GM19467 (cell line): ENCODE measurements around the gene ZNF492.
"Not testable (repeated sequence)": the region's sequence is repeated elsewhere in the genome, so short reads cannot be mapped to it uniquely, and the experiment has no call there.

Experiments
- ATAC-seq: cut with Tn5 transposase; IDR thresholded peaks from one replicate; pipeline ENCODE4 v1.9.1; 2021; ENCODE audit warnings: mild to moderate bottlenecking, moderate library complexity; ENCODE audit not compliant: unreplicated experiment

ZNF492 gene

GRCh38 chr19:22633706-22634449 is at the start of gene ZNF492:
Gene ZNF492 (plus strand): TSS chr19:22634324. CDS start chr19:22653400, 19,076 bp downstream.
- not testable (repeated sequence) for ATAC-seq

- ATAC-seq: no peak
Observed at GRCh38 chr19:22595422-22595821, 38.7 kb upstream of the ZNF492 start.

DNA sequence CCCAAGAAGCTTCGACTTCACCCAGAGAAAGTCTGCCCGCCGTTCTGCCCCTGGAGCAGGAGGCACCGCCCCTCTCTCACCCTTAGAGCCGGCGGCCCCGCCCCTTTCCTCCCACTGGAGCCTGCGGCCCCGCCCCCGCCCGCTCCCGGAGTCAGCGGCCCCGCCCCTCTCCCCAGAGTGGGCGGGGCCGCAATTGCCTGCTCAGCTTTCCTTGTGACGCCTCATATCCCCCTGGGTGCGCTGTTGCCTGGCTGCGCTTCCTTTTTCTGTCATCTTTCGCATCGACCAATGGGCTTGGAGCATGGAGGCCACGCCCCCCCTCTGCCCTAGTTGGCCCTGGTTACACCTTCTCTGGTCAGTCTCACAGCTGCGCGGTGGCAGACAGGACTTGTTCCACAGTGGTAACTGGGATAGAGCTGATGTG is 38.2 kb upstream of the ZNF492 start:
- no peak for ATAC-seq

DNA sequence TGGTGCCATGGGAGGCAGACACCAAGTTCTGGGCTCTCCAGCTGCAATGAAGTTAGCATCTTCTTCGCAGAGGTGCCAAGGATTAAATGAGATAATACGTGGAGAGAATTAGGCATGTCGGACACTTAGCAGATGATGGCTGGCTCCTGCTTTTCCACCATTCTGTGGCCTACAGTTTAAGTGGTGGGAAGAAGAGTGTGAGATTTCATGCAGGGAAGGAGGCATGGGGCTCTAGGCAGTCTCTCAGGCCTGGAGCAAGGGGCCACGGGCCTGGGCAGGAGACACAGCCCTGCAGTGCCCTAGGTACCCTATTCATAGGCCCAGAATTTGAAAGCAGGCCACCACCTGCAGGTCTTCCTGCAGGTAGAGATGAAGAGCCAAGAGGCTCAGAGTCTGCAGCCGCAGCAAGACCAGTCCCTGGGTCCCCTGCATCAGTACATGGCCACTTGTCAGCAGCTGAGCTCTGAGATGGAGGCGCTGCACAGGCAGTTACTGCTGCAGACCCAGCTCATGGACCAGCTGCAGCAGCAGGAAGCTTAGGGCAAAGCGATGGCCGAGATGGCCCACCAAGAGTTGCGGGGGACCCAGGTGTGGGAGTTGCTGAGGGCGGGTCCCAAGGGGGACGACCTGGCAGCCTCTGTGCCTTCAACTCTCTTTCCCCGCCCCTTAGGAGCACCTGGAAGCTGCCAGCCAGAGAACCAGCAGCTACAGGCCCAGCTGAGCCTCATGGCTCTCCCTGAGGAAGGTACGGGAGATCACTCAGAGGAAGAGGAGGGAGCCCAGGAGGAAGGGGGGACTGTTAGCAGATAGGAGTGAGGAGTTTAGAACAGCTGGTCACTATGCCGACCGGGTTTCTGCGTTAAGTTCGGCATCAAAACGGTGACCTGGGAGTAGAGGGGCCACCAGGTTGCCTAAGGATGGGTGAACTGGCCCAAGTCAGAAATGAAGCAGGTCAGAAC is 33.2 kb upstream of the ZNF492 start:
- ATAC-seq: no peak

DNA sequence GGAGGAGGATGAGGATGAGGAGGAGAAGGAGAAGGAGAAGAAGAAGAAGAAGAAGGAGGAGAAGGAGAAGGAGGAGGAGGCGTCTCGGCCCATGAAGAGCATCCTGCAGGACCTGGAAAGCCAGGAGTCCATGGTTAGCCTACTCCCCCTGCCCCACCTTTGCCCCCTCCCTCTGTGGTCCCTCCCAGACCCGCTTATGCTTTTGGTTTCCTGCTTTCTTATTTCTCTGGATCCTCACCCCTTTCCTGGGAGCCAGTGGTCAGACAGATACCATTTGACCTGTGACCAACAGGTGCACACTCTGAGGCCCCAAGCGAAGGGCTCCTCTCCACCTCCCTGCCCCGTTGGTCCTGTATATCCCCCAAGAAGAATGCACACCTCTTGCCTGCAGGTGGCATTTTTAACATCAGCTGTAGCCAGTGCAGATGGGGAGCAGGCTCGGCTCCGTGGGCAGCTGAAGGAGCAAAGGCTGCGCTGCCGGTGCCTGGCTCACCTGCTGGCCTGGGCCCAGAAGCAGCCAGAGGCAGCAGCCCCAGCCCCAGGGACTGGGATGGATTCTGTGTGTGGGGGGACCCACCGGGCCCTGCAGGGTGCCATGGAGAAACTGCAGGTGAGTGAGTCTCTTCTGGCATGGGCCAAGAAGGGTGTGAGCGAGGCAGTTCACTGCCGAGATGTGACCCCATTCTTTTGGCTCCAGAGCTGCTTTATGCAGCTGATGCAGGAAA is 32.1 kb upstream of the ZNF492 start:
- ATAC-seq: no peak

DNA sequence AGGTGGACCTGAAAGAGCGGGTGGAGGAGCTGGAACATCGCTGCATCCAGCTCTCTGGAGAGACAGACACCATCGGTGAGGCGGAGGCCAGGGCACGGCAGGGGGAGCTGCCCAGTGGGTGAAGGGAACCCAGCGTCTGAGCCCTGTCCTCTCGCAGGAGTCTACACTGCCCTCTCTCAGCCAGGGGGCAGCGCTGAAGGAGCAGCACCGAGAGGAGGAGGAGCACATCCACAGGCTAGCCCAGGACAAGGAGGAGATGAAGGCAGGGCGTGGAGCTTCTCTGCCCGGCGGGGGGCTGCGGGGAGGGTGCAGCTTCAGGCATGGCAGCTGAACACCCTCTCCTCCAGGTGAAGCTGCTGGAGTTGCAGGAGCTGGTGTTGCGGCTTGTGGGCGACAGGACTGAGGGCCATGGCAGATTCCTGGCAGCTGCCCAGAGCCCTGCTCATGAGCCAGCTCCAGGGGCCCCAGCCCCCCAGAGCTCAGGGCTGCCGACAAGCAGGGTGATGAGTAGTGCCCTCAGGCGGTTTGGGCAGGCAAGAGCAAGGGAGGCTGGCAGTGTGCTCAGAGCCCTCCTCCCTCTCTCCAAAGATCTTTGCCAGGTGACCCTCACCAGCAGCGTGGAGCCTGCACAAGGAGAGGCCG is 31.4 kb upstream of the ZNF492 start:
- no peak for ATAC-seq

DNA sequence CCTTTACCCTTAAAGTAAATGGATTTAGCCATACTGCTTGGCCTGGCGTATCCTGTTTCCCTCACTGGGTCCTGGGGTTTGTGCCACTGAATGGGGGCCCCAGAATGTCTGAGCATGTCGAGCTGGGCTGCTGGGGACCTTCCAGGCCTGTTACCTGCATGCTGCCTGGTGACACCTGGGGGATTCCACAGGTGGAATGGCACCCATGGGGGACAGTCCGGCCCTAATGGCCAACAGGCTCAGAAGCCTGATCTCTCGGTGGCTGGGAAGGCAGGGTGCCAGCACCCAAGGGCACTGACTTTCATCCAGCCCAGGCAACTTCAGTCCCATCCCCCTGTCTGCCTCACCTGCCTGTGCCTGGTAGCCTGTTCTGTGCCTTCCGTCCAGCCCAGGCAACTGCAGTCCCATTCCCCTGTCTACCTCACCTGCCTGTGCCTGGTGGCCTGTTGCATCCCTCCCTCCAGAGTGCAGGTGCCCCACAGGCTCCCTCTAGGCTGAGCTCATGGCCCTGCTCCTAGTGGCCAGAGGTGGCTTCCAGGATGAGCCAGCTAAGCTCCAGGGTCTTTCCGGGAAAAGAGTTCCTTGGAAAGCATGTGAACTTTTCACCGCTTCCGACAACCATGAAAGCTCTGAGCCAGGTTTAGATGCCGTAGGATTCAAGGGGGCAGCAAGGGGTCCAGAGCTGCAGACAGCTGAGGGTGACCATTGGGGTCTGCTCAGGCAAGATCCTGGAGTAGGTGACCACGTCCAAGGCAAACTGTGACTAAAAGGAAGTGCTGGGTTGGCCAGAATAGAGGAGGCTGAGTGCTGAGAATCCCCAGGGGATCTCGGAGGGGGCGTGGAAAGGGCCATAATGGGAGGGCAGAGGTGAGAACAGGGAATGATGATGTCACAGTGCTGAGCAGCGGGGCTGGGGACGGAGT is 30.3 kb upstream of the ZNF492 start:
- no peak for ATAC-seq

DNA sequence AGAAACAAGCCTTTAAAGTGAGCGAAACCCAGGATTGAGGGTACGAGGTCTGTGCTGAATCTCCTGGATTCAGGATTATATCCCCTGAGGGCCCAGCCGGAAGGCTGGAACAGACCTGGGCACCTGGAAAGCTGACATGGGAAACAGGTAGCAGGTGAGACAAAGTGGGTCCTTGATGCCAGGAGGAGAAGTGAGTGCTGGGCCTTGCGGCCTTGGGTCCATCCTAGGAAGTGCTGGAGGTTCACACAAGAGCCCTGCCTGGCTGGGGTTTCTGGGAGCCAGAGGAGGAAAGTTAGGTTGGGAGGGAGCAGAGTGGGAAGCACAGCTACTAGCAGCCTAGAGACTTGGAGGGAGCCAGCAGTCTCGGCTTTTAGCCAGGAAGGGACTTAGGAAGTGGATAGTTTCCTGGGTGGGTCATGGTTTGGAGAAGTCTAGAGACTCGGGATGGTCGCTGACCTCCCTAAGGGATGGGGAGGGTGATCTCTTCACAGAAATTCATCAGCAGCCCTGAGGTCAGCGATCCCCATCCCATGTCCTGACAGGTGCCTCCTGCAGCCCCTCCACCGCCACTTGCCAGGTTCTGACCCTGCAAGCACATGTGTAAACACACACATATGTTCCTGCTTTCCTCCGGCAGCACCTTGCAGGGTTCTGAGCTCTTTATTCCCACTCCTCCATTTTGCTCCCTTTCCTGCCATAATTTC is 29.4 kb upstream of the ZNF492 start:
- ATAC-seq: no peak

DNA sequence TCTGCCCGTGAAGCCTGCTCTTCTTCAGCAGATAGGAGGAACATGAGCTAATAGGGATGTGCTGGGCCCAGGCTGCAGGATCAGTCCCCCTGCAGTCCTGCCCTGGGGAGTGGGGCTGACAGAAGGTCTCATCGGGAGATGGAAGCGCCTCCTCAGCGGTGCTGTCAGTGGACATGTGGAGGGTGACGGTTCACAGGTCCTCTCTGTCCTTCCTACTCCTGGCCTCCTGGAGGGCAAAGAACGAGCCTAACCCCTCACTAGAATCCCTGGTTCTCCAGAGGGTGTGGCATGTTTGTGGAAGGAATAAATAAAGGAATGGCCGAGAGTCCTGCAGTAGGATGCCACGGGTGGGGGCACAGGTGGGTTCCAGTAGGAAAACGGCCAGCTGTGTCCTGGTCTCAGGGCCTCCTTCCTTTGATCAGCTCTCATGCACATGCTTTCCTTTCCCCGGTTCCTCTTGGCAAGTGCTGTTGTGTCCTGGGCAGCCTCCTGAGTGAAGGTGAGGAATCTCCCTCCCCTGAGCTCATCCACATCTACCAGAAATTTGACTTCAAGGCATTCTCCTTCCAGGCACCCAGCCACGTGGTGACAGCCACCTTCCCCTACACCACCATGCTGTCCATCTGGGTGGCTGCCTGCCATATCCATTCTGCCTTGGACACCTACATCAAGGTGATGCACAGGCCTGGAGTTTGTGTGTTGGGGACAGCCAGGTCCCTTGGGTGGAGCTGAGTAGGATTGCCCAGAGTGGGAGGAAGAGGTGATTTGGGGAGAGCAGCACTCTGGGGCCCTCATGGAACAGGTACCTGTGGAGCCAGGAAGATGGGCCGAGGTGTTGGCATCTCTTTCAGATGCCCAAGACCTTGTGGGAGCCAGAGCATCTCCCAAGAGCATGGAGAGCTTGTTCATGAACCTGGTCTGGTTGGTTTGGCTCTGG is 28.6 kb upstream of the ZNF492 start:
- ATAC-seq: no peak

DNA sequence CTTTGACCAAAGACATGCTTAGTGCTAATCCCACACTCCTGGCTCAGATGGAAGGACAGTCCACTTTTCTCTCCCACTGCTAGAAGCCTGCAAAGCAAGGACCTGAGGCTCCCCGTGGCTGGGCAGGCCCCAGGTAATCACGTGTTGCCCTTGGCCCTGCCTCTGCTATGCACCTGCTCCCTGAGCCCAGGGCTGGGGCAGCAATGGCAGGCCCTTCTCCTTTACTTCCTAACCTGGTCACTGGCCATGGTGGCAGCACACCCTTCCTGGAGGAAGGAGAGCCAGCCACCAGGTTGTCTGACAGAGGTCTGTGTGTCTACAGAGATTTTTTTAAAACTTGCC is 27.9 kb upstream of the ZNF492 start:
- ATAC-seq: no peak

- no peak for ATAC-seq
Observed at GRCh38 chr19:22606954-22607652, 27.0 kb upstream of the ZNF492 start.

GRCh38 chr19:22607653-22608430 is 26.3 kb upstream of the ZNF492 start:
- ATAC-seq: no peak

DNA sequence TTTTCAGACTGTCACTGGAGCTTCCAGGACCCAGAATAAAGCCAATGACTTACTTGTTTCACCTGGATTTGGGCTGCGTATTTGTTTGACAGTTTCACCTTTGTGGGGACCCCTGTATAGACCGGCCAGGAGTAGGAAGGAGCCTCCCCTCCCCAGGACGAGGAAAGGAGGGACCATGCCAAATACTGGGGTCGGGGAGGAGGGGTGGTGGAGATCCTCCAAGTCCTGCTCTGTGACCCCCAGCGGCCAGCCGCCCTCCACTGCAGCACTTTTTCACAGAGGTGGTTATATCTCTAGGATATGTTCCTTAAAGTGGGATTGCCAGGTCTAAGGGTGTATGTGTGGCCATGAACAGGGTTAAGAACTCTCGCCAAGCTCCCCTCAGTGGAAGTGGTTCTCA is 25.7 kb upstream of the ZNF492 start:
- no peak for ATAC-seq

- no peak for ATAC-seq
Observed at GRCh38 chr19:22609630-22610029, 24.5 kb upstream of the ZNF492 start.

DNA sequence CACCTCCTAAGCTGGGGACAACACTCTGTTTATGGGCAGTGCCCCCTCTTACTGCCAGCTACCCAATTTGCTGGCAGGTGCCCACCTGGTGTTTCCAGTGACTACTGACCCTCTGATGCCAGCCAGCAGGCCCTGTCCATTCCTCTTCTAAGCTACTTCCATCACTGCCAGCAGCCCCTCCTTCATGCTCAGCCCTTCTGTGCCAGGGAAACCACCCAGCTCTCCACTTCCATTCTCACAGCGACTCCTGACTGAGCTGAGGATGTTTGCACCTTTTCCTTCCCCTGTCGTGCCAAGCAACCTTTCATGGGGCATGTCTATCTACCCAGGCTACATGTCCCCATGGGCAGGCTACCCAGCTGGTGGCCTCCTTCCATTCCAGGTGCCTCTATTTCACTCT is 24.0 kb upstream of the ZNF492 start:
- ATAC-seq: no peak

DNA sequence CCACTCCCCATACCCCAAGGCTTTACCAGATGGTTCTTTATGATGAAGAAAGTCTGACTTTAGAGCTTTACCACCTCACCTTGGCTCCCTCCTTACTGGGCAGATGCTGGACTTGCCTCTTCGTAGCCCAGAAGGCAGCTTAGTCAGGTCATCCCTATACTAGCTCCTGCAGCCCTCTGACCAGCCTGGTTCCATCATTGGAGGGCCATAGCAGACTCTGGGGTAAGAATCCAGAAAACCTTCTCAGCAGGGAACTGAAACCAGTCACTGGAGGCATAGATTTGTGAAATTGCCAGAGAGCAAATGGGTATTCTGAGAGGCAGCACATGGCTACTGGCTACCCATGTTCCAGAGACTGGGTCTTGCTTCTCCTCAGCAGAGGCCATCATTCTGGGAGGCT is 21.8 kb upstream of the ZNF492 start:
- ATAC-seq: no peak

GRCh38 chr19:22616659-22617058 is 17.5 kb upstream of the ZNF492 start:
- ATAC-seq: no peak
